Kidney (tissue), 14 donors: ENCODE data around the gene ISG15. TPM values are rescaled to one million over a fixed set of nuclear protein-coding genes. Genes with fewer than 3 reads are reported as not detected.

ENCODE experiments used
- DNase-seq, 5 donors: peaks; one replicate each; pipeline ENCODE4 v3.0.0-alpha.2; 2013 to 2020
- FAIRE-seq: peaks from 2 replicates; lab custom pipeline; 2012; peaks lifted over from hg19 to GRCh38; lab: Jason Lieb, UNC
- H3K27ac ChIP-seq, 2 donors: one replicate each; pipeline ENCODE4 v1.7.0; 2013; ENCODE audit warnings: low read depth in 2 of 2, low read length in 2 of 2, inconsistent platforms in 1 of 2
- H3K27me3 ChIP-seq: one replicate; pipeline ENCODE4 v1.7.1; 2013; ENCODE audit warnings: low read length, inconsistent platforms; ENCODE audit not compliant: control insufficient read depth, insufficient read depth
- H3K36me3 ChIP-seq, 3 donors: one replicate each; pipeline versions ENCODE4 v1.7.0 to v1.7.1; 2013; ENCODE audit warnings: low read length in 3 of 3, control low read depth in 1 of 3, inconsistent platforms in 1 of 3; ENCODE audit not compliant: insufficient read depth in 3 of 3, control insufficient read depth in 2 of 3
- H3K4me1 ChIP-seq, 3 donors: one replicate each; pipeline versions ENCODE4 v1.7.0 to v1.7.1; 2013; ENCODE audit warnings: low read length in 3 of 3, inconsistent platforms in 1 of 3, low read depth in 1 of 3; ENCODE audit not compliant: control insufficient read depth in 2 of 3, insufficient read depth in 2 of 3
- H3K4me3 ChIP-seq, 3 donors: one replicate each; pipeline versions ENCODE4 v1.7.0 to v1.8.1; 2013; ENCODE audit warnings: low read length in 3 of 3, control low read depth in 1 of 3, inconsistent platforms in 1 of 3
- H3K9ac ChIP-seq, 3 donors: one replicate each; pipeline versions ENCODE4 v1.7.0 to v1.7.1; 2013; ENCODE audit warnings: low read length in 3 of 3, control low read depth in 1 of 3, inconsistent platforms in 1 of 3
- H3K9me3 ChIP-seq, 3 donors: one replicate each; pipeline versions ENCODE4 v1.7.0 to v1.7.1; 2013; ENCODE audit warnings: low read length in 3 of 3, control low read depth in 1 of 3, inconsistent platforms in 1 of 3; ENCODE audit not compliant: control insufficient read depth in 2 of 3, insufficient read depth in 1 of 3
- intact Hi-C: fragments of 100-400 bp; cut with DNase I; formaldehyde crosslinking; loops from one replicate; pipeline ENCODE4 v1.11.1; 2022
- polyA plus RNA-seq: library from polyadenylated mRNA; stranded (reverse); fragments of 350-450 nt; fragmentation: Illumina TruSeq; extraction: RNeasy Lipid Tissue Mini Kit (QIAGEN cat#74804); gene quantifications from one replicate; pipeline ENCODE4 v1.2.3, GENCODE V29; 2014; ENCODE audit warnings: low read depth, low replicate concordance; ENCODE audit not compliant: insufficient read depth
- total RNA-seq: library from RNA; stranded (reverse); fragmentation: NEBNext Ultra II Directional; extraction: Animal tissue kit (Norgen Biotek cat#: 25700); gene quantifications from one replicate; pipeline ENCODE4 v1.2.1, GENCODE V29; 2021
- TF ChIP-seq, protein P1 (sequence below): IDR thresholded peaks from 3 replicates; pipeline ENCODE4 v1.5.1; 2012; ENCODE audit warnings: mild to moderate bottlenecking, moderate library complexity, borderline replicate concordance; ENCODE audit not compliant: insufficient read depth; ENCODE audit errors: extremely low read depth
- donor health status: control.
- donor health status: control.
- donor health status: control.
- donor health status: control.
- donor health status: control.
- donor health status: DM: yes; HTN: yes; CAD: no.
- donor health status: Normal renal cell carcinoma (clear cell type).

The ISG15 gene
- total and polyA plus RNA-seq, 2 donors from 2014 or later, result 23.9 to 65.9 TPM

DNA sequence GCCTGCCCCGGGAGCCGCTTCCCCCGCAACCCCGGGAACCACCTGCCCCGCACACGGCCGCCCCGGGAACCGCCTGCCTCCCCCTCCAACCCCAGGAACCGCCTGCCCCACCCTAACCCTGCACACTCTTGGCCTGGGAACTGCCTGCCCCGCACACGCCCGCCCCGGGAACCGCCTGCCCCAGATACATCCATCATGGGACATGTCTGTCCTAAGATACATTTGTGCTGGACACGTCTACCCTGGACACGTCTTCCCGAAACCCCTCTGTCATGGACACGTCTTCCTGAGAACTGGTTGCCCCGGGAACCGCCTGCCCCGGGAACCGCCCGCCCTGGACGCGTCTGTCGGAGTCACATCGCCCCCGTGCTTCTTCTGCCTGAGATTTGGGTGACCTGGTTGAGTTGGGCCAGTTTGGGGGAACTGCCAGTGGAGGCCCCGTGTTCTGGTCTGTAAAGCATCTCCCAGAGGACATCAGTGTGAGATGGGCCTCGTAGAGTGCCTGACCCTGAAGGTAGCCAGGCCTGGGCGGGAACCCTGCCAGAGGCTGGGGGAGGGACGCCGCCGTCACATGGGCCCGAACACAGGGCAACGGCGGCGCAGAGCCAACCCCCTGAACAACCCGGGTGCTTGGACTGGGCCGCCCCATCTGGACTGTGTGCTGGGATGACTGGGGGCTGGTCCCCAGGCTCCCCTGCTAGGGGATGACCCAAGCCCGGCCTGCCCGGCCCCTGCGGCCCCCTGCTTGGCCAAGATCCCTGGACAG is 35.0 kb upstream of the ISG15 start:
- TF ChIP-seq, protein P1, sequence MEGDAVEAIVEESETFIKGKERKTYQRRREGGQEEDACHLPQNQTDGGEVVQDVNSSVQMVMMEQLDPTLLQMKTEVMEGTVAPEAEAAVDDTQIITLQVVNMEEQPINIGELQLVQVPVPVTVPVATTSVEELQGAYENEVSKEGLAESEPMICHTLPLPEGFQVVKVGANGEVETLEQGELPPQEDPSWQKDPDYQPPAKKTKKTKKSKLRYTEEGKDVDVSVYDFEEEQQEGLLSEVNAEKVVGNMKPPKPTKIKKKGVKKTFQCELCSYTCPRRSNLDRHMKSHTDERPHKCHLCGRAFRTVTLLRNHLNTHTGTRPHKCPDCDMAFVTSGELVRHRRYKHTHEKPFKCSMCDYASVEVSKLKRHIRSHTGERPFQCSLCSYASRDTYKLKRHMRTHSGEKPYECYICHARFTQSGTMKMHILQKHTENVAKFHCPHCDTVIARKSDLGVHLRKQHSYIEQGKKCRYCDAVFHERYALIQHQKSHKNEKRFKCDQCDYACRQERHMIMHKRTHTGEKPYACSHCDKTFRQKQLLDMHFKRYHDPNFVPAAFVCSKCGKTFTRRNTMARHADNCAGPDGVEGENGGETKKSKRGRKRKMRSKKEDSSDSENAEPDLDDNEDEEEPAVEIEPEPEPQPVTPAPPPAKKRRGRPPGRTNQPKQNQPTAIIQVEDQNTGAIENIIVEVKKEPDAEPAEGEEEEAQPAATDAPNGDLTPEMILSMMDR, result no peak
- intact Hi-C loops, result no loop called here
- peak in 2 of 5 donors; percentile 47 to 69 for DNase-seq
- Histone ChIP-seq H3K27me3 (no peaks in the 10 kb centered on the region), H3K4me3 (no peak overlapping the region), H3K4me1 (peaks cover 0 to 8% (median 0%) of the 10 kb centered on the region in 3 donors), H3K36me3 (no peaks in the 10 kb centered on the region), H3K27ac (no peak overlapping the region), H3K9me3 (no peaks in the 10 kb centered on the region), H3K9ac (no peak overlapping the region)
- FAIRE-seq, result no peak

DNA sequence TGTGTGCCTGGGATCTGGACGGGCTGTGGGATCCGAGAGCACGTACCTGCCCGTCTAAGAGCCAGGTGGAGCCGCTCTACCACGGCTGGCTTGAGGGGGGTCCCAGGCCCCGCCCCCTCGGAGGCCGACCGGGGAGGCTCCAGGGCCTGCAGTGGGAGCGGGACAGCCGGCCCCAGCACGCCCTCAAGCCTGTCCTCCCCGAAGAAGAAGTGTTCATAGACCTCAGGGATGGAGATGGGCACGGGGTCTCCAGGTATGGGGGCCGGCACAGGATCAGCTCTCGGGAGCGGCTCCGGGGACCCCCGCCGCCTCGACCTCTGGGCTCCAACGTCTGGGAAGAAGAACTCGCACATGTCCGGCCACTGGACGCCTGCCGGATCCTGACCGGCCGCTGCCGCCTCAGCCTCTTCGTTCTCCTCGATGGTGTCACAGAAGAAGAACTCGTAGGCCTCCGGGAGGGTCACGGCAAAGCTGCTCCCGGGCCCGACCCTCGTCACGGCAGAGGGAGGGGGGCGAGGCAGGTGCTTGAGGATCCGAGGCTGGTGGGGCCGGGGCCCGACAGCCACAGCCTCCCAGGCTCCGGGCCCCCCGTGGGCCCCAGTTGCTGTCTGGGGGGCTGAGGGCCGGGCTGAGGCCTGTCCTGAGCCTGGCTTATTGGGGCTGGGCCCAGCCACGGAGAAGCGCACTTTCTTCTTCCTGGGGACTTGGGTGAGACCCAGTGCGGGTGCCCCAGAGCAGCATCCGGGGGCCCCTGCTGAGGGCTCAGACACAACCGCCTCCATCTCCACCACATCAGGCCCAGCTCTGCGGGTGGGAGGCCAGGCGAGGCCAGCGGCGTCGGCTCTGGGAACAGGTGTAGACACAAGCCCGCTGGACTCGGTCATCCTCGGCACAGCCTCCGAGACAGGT is 34.2 kb upstream of the ISG15 start:
- DNase-seq, result peak in 2 of 5 donors; percentile 40 to 75
- TF ChIP-seq, protein P1, result no peak
- no peaks in the 10 kb centered on the region for H3K9me3 ChIP-seq
- peaks cover 0 to 8% (median 0%) of the 10 kb centered on the region in 3 donors for H3K4me1 ChIP-seq
- no peak overlapping the region for H3K4me3 ChIP-seq
- no peaks in the 10 kb centered on the region for H3K27me3 ChIP-seq
- no peak overlapping the region for H3K9ac ChIP-seq
- intact Hi-C loops, result no loop called here
- no peaks in the 10 kb centered on the region for H3K36me3 ChIP-seq
- FAIRE-seq, result no peak
- H3K27ac ChIP-seq, result no peak overlapping the region

DNA sequence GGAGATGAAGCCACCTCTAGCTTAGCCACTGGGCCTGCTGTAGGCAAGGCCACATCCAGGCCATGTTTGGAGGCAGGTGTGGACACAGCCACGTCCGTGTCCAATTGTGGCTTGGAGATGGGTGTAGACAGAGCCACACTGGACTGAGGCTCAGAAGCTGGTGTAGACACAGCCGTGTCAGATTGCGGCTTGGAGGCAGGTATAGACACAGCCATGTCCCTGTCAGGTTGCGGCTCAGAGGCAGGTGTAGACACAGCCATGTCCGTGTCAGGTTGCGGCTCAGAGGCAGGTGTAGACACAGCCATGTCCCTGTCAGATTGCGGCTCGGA is 33.6 kb upstream of the ISG15 start:
- Histone ChIP-seq H3K4me1 (peaks cover 0 to 8% (median 0%) of the 10 kb centered on the region in 3 donors), H3K4me3 (no peak overlapping the region), H3K27me3 (no peaks in the 10 kb centered on the region), H3K27ac (no peak overlapping the region), H3K36me3 (no peaks in the 10 kb centered on the region), H3K9me3 (no peaks in the 10 kb centered on the region), H3K9ac (no peak overlapping the region)
- FAIRE-seq (no peak), DNase-seq (no peak)
- intact Hi-C loops, result no loop called here
- TF ChIP-seq, protein P1, result no peak
